ENCODE data around the gene EEF2K. TPM values are rescaled to one million over a fixed set of nuclear protein-coding genes. Genes with fewer than 3 reads are reported as not detected.

Gene EEF2K
- total RNA-seq, 1 experiment from 2014 or later, result 9.1 TPM

DNA sequence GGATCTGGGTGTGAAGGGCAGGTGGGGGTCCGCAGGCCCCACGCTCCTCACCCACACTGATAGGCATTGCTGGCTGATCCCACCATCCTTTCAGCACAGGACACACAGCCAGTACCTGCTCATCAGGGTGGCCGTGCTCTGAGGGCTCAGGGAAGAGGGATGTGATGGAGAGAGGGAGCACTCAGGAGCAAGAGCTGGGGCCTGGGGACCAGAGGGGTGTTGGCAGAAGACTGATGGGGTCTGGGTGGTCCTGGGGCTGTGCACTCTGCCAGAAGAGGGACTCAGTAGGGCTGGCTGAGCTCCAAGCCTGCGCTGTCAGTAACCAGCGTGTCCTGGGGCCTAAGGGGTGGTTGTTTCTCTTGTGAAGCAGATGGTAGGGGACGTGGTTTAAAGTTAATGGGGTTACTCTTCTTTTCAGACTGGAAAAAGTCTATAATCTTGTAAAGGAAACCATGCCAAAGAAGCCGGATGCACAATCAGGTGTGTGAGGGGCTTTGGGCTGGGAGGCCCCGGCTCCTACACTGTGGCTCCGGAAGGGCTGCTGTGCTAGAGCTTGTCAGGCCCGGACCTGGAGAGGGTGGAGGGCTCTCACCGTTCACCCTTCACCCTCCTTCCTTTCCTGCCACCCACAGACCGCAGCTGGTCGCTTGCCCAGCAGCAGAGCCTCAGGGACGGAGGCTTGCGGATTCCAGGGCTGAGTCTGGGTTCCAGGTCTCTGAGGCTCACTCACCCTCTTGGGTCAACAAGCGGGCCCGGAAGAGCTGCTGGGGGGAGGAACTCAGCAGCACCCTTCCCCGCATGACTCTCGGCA lies 118.9 kb downstream of the EEF2K start:
- H4K20me1 ChIP-seq (ENCODE audit: low read length), result no peaks in the 10 kb centered on the region
- intact Hi-C loops (cut with micrococcal nuclease), result loop anchor here (5.0 to 10.0 kb wide), 2 partner anchors 50 to 1168 kb away; partner anchors contain the start of genes CDR2 and LDAF1

GRCh38 chr16:22325598-22326368 lies 119.7 kb downstream of the EEF2K start:
- Histone ChIP-seq H2AFZ (ENCODE audit: low read length) (no peak overlapping the region), H3K4me1 (ENCODE audit: insufficient read depth, low read length) (no peaks in the 10 kb centered on the region), H3K36me3 (ENCODE audit: low read depth, low read length) (peaks cover 11% of the 10 kb centered on the region; the same call in 1 of the 2 replicates), H3K9me3 (ENCODE audit: low read length) (no peaks in the 10 kb centered on the region), H3K9me2 (replicated peaks; ENCODE audit: low read length) (no peaks in the 10 kb centered on the region), H4K20me1 (ENCODE audit: low read length) (no peaks in the 10 kb centered on the region), H3K27me3 (ENCODE audit: low read length) (no peaks in the 10 kb centered on the region), H3K79me2 (ENCODE audit: low read length) (no peaks in the 10 kb centered on the region), H3K4me3 (ENCODE audit: low read length) (no peak overlapping the region), H3F3A (ENCODE audit: low read length, unreplicated experiment) (no peaks in the 10 kb centered on the region), H3K9ac (ENCODE audit: low read length) (no peak overlapping the region), H3K27ac (ENCODE audit: low read length) (no peak overlapping the region), H3K4me2 (ENCODE audit: low read length) (no peak overlapping the region)
- DNase-seq (no peak), ATAC-seq (no peak)
- CTCF ChIA-PET, result no interaction called here
- intact Hi-C loops (cut with micrococcal nuclease), result loop anchor here (10.0 kb wide), 1 partner anchor 49 kb away; the partner anchor contains the start of gene CDR2
- no TSS peak for BruUV-seq (replicated peaks)
- TF ChIP-seq EZH2phosphoT487 (IDR thresholded peaks at IDR 0.05; ENCODE audit: borderline replicate concordance, low read length), result no peak
- TF ChIP-seq EZH2 (IDR thresholded peaks at IDR 0.05; ENCODE audit: low read length, unreplicated experiment), result no peak
- TF ChIP-seq CTCF (conservative IDR thresholded peaks at IDR 0.05; ENCODE audit: low read depth, low read length), result no peak
- POLR2A ChIA-PET (ENCODE audit: unreplicated experiment), result no interaction called here

More for the DNA sequence above, 118.9 kb downstream of the EEF2K start:
- no peaks in the 10 kb centered on the region for H3F3A ChIP-seq (ENCODE audit: low read length, unreplicated experiment)
- no peaks in the 10 kb centered on the region for H3K9me2 ChIP-seq (replicated peaks; ENCODE audit: low read length)
- no peaks in the 10 kb centered on the region for H3K27me3 ChIP-seq (ENCODE audit: low read length)
- H3K9me3 ChIP-seq (ENCODE audit: low read length), result no peaks in the 10 kb centered on the region
- no peak for DNase-seq
- CTCF ChIA-PET, result no interaction called here
- no peak for ATAC-seq
- no peaks in the 10 kb centered on the region for H3K79me2 ChIP-seq (ENCODE audit: low read length)
- no peak overlapping the region for H2AFZ ChIP-seq (ENCODE audit: low read length)
- no peak for TF ChIP-seq EZH2 (IDR thresholded peaks at IDR 0.05; ENCODE audit: low read length, unreplicated experiment)
- no peak for TF ChIP-seq CTCF (conservative IDR thresholded peaks at IDR 0.05; ENCODE audit: low read depth, low read length)
- no peak for TF ChIP-seq EZH2phosphoT487 (IDR thresholded peaks at IDR 0.05; ENCODE audit: borderline replicate concordance, low read length)
- BruUV-seq (replicated peaks), result no TSS peak
- peaks cover 11% of the 10 kb centered on the region; the same call in 1 of the 2 replicates for H3K36me3 ChIP-seq (ENCODE audit: low read depth, low read length)
- no peak overlapping the region for H3K4me3 ChIP-seq (ENCODE audit: low read length)
- H3K4me1 ChIP-seq (ENCODE audit: insufficient read depth, low read length), result no peaks in the 10 kb centered on the region
- POLR2A ChIA-PET (ENCODE audit: unreplicated experiment), result no interaction called here
- H3K9ac ChIP-seq (ENCODE audit: low read length), result no peak overlapping the region
- H3K27ac ChIP-seq (ENCODE audit: low read length), result no peak overlapping the region
- no peak overlapping the region for H3K4me2 ChIP-seq (ENCODE audit: low read length)
